ENCODE data around the gene CFAP69. TPM values are rescaled to one million over a fixed set of nuclear protein-coding genes. Genes with fewer than 3 reads are reported as not detected.

CFAP69 gene
- polyA plus RNA-seq, 3 donors = 12.4 to 27.3 (median 20.8) TPM

GRCh38 chr7:90267263-90267858 lies 22.4 kb downstream of the CFAP69 start:
- DNase-seq = no peak

- DNase-seq = no peak
Measured at GRCh38 chr7:90269163-90269562, 24.2 kb downstream of the CFAP69 start.

GRCh38 chr7:90270431-90271178 lies 25.6 kb downstream of the CFAP69 start:
- DNase-seq = no peak

- no peak for DNase-seq
Measured at GRCh38 chr7:90271753-90272152, 26.8 kb downstream of the CFAP69 start.

GRCh38 chr7:90272242-90272641 lies 27.3 kb downstream of the CFAP69 start:
- no peak for DNase-seq

- no peak for DNase-seq
Measured at GRCh38 chr7:90274161-90274560, 29.2 kb downstream of the CFAP69 start.

- DNase-seq = no peak
Measured at GRCh38 chr7:90276033-90276728, 31.2 kb downstream of the CFAP69 start.

- DNase-seq = no peak
Measured at GRCh38 chr7:90288154-90288553, 43.2 kb downstream of the CFAP69 start.

GRCh38 chr7:90290244-90291113 lies 45.5 kb downstream of the CFAP69 start:
- no peak for DNase-seq

- no peak for DNase-seq
Measured at GRCh38 chr7:90298145-90299038, 53.4 kb downstream of the CFAP69 start.

GRCh38 chr7:90303241-90303640 lies 58.3 kb downstream of the CFAP69 start:
- no peak for DNase-seq

GRCh38 chr7:90309872-90310271 lies 64.9 kb downstream of the CFAP69 start:
- no peak for DNase-seq

- no peak for DNase-seq
Measured at GRCh38 chr7:90311175-90311574, 66.2 kb downstream of the CFAP69 start.

GRCh38 chr7:90312745-90313144 lies 67.8 kb downstream of the CFAP69 start:
- no peak for DNase-seq

- DNase-seq = no peak
Measured at GRCh38 chr7:90313907-90314306, 68.9 kb downstream of the CFAP69 start.

GRCh38 chr7:90320014-90320413 lies 75.0 kb downstream of the CFAP69 start:
- no peak for DNase-seq

- DNase-seq = no peak
Measured at GRCh38 chr7:90320418-90320800, 75.4 kb downstream of the CFAP69 start.

GRCh38 chr7:90320801-90321494 lies 76.0 kb downstream of the CFAP69 start, which contains the start of gene FAM237B:
FAM237B (minus strand) TSS chr7:90321304; CDS start chr7:90319748, 1,556 bp downstream.
- no peak for DNase-seq

GRCh38 chr7:90322837-90323236 lies 77.9 kb downstream of the CFAP69 start:
- DNase-seq = no peak

GRCh38 chr7:90326500-90326899 lies 81.5 kb downstream of the CFAP69 start:
- no peak for DNase-seq

All from renal pelvis (tissue), 4 donors.